Psoas muscle (tissue), 8 donors: ENCODE data around the gene MPRIP. TPM values are rescaled to one million over a fixed set of nuclear protein-coding genes. Genes with fewer than 3 reads are reported as not detected.

ENCODE experiments used
- ATAC-seq, 4 donors: fragments of 200-7000 bp; cut with Tn5 transposase; one replicate each; pipeline ENCODE4 v1.9.1; 2020; ENCODE audit warnings: moderate library complexity in 3 of 4, mild to moderate bottlenecking in 2 of 4
- DNase-seq, 2 donors: peaks; one replicate each; pipeline ENCODE4 v3.0.0-alpha.2; 2020
- H3K27ac ChIP-seq: fragments of 200-600 bp; one replicate; pipeline ENCODE4 v1.8.0; 2022
- H3K27me3 ChIP-seq, 3 donors: fragments of 200-600 bp in 1 of 3; one replicate each; pipeline versions ENCODE4 v1.6.1 to v1.8.0; 2013 to 2022; ENCODE audit warnings: low read length in 2 of 3, mild to moderate bottlenecking in 2 of 3, moderate library complexity in 1 of 3; ENCODE audit not compliant: insufficient read depth in 3 of 3
- H3K36me3 ChIP-seq, 2 donors: fragments of 200-600 bp in 1 of 2; one replicate each; pipeline versions ENCODE4 v1.6.1 to v1.8.0; 2013 to 2022; ENCODE audit warnings: low read depth in 1 of 2, mild to moderate bottlenecking in 1 of 2, moderate library complexity in 1 of 2; ENCODE audit not compliant: insufficient read depth in 1 of 2
- H3K4me1 ChIP-seq: fragments of 200-600 bp; one replicate; pipeline ENCODE4 v1.8.0; 2022
- H3K4me3 ChIP-seq: fragments of 200-600 bp; one replicate; pipeline ENCODE4 v1.8.0; 2022; ENCODE audit warnings: mild to moderate bottlenecking
- H3K9me3 ChIP-seq: fragments of 200-600 bp; one replicate; pipeline ENCODE4 v1.8.0; 2022
- CTCF ChIP-seq: fragments of 200-600 bp; IDR thresholded peaks from one replicate; pipeline ENCODE4 v1.8.0; 2022; ENCODE audit warnings: antibody characterized with exemption
- WGBS, 3 donors: extraction: QIAGEN DNeasy Blood & Tissue Kit; methylation state at CpG; one replicate each; pipeline versions ENCODE4 v1.1.6 to v1.1.7; 2013; 5-methylcytosine and 5-hydroxymethylcytosine counted together
- intact Hi-C, 2 donors: fragments of 100-400 bp; cut with DNase I; formaldehyde crosslinking; loops; one replicate each; pipeline versions ENCODE4 v1.11.0 to v1.14.2; 2022
- polyA plus RNA-seq, 3 donors: library from polyadenylated mRNA; stranded (reverse); fragments of 200-250 nt; gene quantifications; one replicate each; pipeline ENCODE4 v1.2.3, GENCODE V29; 2013
- total RNA-seq, 4 donors: library from RNA; stranded (reverse); fragmentation: NEBNext Ultra II Directional in 2 of 4; extraction: Animal tissue kit (Norgen Biotek cat#: 25700) in 2 of 4; gene quantifications; one replicate each; pipeline versions ENCODE4 v1.2.1 to v1.2.4, GENCODE V29; 2021 to 2023
- donor health status: healthy with polysubstance abuse.
- donor health status: DM: no; HTN: no; CAD: no; lungs with moderate emphysema.
- donor health status: Bipolar disorder and iron deficiency.
- donor health status: healthy.
- donor health status: DM: yes; HTN: yes; CAD: no.
- donor health status: DM: no; HTN: no; CAD: no.
- donor health status: DM: no; HTN: no; CAD: no.
- donor health status: DM: yes; HTN: yes; CAD: no.

Gene MPRIP
- total and polyA plus RNA-seq, 7 donors, result 142 to 322 (median 244) TPM

- Histone ChIP-seq H3K4me1 (peaks cover 90% of the 10 kb centered on the region), H3K36me3 (peaks cover 3 to 38% of the 10 kb centered on the region in 2 donors), H3K27me3 (no peaks in the 10 kb centered on the region), H3K27ac (no peak overlapping the region), H3K4me3 (no peak overlapping the region), H3K9me3 (no peaks in the 10 kb centered on the region)
- no peak for ATAC-seq
- WGBS, 3 donors, result 83 to 88% (median 87%) methylated on average over 6 of the region's 6 CpGs
- no peak for DNase-seq
- TF ChIP-seq CTCF, result no peak
- intact Hi-C loops, result no loop called here
Measured at GRCh38 chr17:17077101-17077500, 34.8 kb downstream of the MPRIP start.

DNA sequence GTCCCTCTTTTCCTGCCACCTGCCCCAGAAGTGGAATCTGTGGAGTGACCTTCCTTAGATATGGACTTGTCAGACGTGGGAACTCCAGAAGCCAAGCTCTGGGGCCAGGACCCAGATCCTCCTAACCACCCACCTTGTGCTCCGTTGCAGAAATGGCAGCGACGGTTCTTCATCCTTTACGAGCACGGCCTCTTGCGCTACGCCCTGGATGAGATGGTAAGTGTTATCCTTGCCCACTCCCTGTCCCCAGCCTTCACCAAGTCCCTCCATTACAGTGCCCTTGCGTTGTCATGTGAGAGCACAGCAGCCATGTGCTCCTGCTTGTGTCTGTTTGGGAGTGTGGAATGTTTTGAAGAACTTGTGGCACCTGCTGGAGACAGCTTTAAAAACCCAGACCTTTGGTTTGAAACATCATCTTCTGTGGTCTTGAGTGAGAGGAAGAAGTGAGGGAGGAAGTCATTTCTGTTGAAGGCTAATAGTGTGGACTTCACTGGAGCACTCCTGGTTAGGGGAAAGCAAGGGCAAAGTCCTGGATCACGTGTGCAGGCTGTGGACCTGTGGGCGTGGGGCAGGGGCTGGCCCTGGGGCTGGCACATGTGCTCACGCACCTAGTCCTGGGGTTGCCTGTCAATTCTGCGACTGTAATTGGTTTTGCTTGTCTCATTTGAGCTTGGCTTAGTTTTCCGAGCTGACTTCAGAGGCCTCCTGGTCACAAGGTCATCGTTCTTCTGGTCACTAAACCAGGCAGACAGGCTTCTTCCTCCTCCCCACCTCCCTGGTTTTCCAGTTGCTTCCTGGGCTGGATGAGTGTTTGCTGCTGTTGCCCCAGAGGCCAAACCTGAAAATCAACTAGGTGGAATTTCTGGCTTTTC, 35.8 kb downstream of the MPRIP start:
- Histone ChIP-seq H3K4me1 (peaks cover 80% of the 10 kb centered on the region), H3K27ac (peak overlapping the region; percentile 20), H3K4me3 (no peak overlapping the region), H3K9me3 (no peaks in the 10 kb centered on the region), H3K36me3 (peaks cover 3 to 44% of the 10 kb centered on the region in 2 donors), H3K27me3 (no peaks in the 10 kb centered on the region)
- TF ChIP-seq CTCF, result no peak
- DNase-seq (no peak), ATAC-seq (no peak)
- intact Hi-C loops, result no loop called here
- 74 to 79% (median 76%) methylated on average over 15 of the region's 15 CpGs for WGBS, 3 donors

DNA sequence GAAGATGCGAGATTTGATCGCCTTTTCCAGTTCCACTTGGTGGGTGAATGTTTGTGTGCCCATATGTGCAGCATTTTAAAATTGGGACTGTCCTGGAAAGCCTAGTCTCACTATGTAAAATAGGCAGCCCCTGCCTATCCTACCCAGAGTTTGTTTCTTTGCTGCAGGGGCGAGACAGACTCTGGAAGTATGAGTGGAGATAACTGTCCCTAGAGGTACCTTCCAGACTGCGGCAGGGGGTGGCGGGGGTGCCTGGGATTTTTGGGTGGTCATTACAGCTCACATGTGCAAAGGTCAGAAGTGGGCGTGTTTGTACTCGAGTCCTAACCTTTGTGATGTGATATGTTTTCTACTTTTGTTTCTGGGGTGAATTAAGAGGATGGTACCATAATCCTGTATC, 36.6 kb downstream of the MPRIP start:
- no peak for ATAC-seq
- Histone ChIP-seq H3K27ac (peak overlapping the region; percentile 55), H3K9me3 (no peaks in the 10 kb centered on the region), H3K27me3 (no peaks in the 10 kb centered on the region), H3K36me3 (peaks cover 3 to 44% of the 10 kb centered on the region in 2 donors), H3K4me1 (peaks cover 73% of the 10 kb centered on the region), H3K4me3 (no peak overlapping the region)
- no peak for DNase-seq
- intact Hi-C loops, result no loop called here
- no peak for TF ChIP-seq CTCF
- 78 to 87% (median 87%) methylated on average over 7 of the region's 7 CpGs for WGBS, 3 donors

DNA sequence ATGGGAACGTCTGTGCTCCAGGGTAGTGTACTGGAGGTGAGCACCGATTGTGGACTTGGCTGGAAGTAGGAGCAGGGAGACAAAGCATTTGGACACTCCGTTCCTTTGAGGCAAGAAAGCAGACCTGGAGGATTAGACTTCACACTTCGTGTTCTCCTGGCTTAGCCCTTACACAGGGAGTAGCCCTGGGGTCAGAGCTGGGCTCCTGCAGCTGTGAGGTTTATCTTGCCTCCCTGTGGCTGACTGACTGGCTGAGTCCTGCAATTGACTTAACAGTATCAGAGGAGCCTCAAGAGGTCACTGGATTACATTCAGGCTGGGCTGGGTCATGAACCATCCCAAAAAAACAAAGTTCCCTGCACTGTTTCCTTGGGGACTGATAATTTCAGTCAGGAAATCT, 37.1 kb downstream of the MPRIP start:
- 18 to 55% (median 32%) methylated on average over 4 of the region's 4 CpGs for WGBS, 3 donors
- H3K4me1 ChIP-seq, result peaks cover 72% of the 10 kb centered on the region
- ATAC-seq, result peak in 3 of 4 donors; percentile 17 to 67 (median 58)
- H3K27me3 ChIP-seq, result no peaks in the 10 kb centered on the region
- intact Hi-C loops, result no loop called here
- peaks cover 3 to 49% of the 10 kb centered on the region in 2 donors for H3K36me3 ChIP-seq
- H3K27ac ChIP-seq, result peak overlapping the region; percentile 55
- DNase-seq, result no peak
- no peak for TF ChIP-seq CTCF
- H3K4me3 ChIP-seq, result no peak overlapping the region
- H3K9me3 ChIP-seq, result no peaks in the 10 kb centered on the region
